Loucy (cell line): Measurements from ENCODE around the gene ZC3H14.
A peak's percentile ranks its signal among the peaks of the same experiment; 100 is the strongest.

Source experiments
- H2AFZ ChIP-seq: fragments of 200-600 bp; sonication (generic); 2 replicates; pipeline ENCODE4 v1.6.0; 2016; ENCODE audit warnings: antibody characterized with exemption, mild to moderate bottlenecking, low read length, moderate library complexity
- H3F3A ChIP-seq: fragments of 200-600 bp; 2 replicates; pipeline ENCODE4 v1.6.0; 2016; ENCODE audit warnings: antibody characterized with exemption, low read depth, mild to moderate bottlenecking
- H3K27me3 ChIP-seq: fragments of 200-600 bp; sonication (generic); 2 replicates; pipeline ENCODE4 v1.6.1; 2014; ENCODE audit warnings: low read length, mild to moderate bottlenecking; ENCODE audit not compliant: insufficient read depth, poor library complexity, severe bottlenecking
- H3K36me3 ChIP-seq: fragments of 200-600 bp; sonication (generic); 2 replicates; pipeline ENCODE4 v1.6.1; 2016; ENCODE audit warnings: low read length; ENCODE audit not compliant: insufficient read depth
- H3K4me1 ChIP-seq: fragments of 200-600 bp; sonication (generic); 2 replicates; pipeline ENCODE4 v1.5.1; 2014; ENCODE audit warnings: low read length, mild to moderate bottlenecking; ENCODE audit not compliant: insufficient read depth, poor library complexity, severe bottlenecking
- H3K4me2 ChIP-seq: fragments of 200-600 bp; sonication (generic); 2 replicates; pipeline ENCODE4 v1.6.0; 2014; ENCODE audit warnings: antibody characterized with exemption, low read length, low read depth, mild to moderate bottlenecking; ENCODE audit not compliant: poor library complexity, severe bottlenecking
- H3K4me3 ChIP-seq: fragments of 200-600 bp; sonication (generic); 2 replicates; pipeline ENCODE4 v1.5.1; 2014; ENCODE audit warnings: low read length, mild to moderate bottlenecking, mixed read lengths; ENCODE audit not compliant: poor library complexity, severe bottlenecking
- H3K79me2 ChIP-seq: fragments of 200-600 bp; sonication (generic); 2 replicates; pipeline ENCODE4 v1.6.1; 2014; ENCODE audit warnings: low read length; ENCODE audit not compliant: insufficient read depth
- H3K9ac ChIP-seq: fragments of 200-600 bp; sonication (generic); 2 replicates; pipeline ENCODE4 v1.6.0; 2014; ENCODE audit warnings: mild to moderate bottlenecking, low read depth, low read length, moderate library complexity; ENCODE audit not compliant: poor library complexity, severe bottlenecking
- H3K9me2 ChIP-seq: fragments of 200-600 bp; sonication (generic); replicated peaks from 2 replicates; pipeline ENCODE4 v1.6.1; 2016; ENCODE audit warnings: low read depth, low read length, mixed read lengths
- H3K9me3 ChIP-seq: fragments of 200-600 bp; sonication (generic); 2 replicates; pipeline ENCODE4 v1.6.1; 2014; ENCODE audit warnings: mild to moderate bottlenecking, antibody characterized with exemption, low read length, low read depth; ENCODE audit not compliant: insufficient read depth
- H4K20me1 ChIP-seq: fragments of 200-600 bp; sonication (generic); 2 replicates; pipeline ENCODE4 v1.6.0; 2014; ENCODE audit warnings: antibody characterized with exemption, low read length, mild to moderate bottlenecking; ENCODE audit not compliant: insufficient read depth, poor library complexity, severe bottlenecking
- EZH2phosphoT487 ChIP-seq: fragments of 200-600 bp; IDR thresholded peaks from 2 replicates; pipeline ENCODE4 v1.6.1; 2018; ENCODE audit warnings: antibody characterized with exemption, mild to moderate bottlenecking, moderate library complexity, borderline replicate concordance
- TF ChIP-seq, protein P1 (sequence below): fragments of 200-600 bp; sonication (generic); conservative IDR thresholded peaks from 2 replicates; pipeline ENCODE4 v1.5.1; 2014; ENCODE audit warnings: mild to moderate bottlenecking, antibody characterized with exemption, low read length

The ZC3H14 gene

GRCh38 chr14:88612981-88613380 lies 50.1 kb downstream of the ZC3H14 start:
- no peak for TF ChIP-seq EZH2phosphoT487
- TF ChIP-seq, protein P1, sequence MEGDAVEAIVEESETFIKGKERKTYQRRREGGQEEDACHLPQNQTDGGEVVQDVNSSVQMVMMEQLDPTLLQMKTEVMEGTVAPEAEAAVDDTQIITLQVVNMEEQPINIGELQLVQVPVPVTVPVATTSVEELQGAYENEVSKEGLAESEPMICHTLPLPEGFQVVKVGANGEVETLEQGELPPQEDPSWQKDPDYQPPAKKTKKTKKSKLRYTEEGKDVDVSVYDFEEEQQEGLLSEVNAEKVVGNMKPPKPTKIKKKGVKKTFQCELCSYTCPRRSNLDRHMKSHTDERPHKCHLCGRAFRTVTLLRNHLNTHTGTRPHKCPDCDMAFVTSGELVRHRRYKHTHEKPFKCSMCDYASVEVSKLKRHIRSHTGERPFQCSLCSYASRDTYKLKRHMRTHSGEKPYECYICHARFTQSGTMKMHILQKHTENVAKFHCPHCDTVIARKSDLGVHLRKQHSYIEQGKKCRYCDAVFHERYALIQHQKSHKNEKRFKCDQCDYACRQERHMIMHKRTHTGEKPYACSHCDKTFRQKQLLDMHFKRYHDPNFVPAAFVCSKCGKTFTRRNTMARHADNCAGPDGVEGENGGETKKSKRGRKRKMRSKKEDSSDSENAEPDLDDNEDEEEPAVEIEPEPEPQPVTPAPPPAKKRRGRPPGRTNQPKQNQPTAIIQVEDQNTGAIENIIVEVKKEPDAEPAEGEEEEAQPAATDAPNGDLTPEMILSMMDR = no peak
- no peak overlapping the region for H3K4me3 ChIP-seq
- H3K9ac ChIP-seq = no peak overlapping the region
- peaks cover 24% of the 10 kb centered on the region for H4K20me1 ChIP-seq
- H3K4me2 ChIP-seq = no peak overlapping the region
- peaks cover 4% of the 10 kb centered on the region; the same call in 1 of the 2 replicates for H3F3A ChIP-seq
- H3K9me3 ChIP-seq = no peaks in the 10 kb centered on the region
- peaks cover 45% of the 10 kb centered on the region; the same call in 1 of the 2 replicates for H3K36me3 ChIP-seq
- peaks cover 7% of the 10 kb centered on the region for H3K4me1 ChIP-seq
- no peaks in the 10 kb centered on the region for H3K9me2 ChIP-seq
- H3K27me3 ChIP-seq = peaks cover 4% of the 10 kb centered on the region
- no peaks in the 10 kb centered on the region for H3K79me2 ChIP-seq
- no peak overlapping the region for H2AFZ ChIP-seq

DNA sequence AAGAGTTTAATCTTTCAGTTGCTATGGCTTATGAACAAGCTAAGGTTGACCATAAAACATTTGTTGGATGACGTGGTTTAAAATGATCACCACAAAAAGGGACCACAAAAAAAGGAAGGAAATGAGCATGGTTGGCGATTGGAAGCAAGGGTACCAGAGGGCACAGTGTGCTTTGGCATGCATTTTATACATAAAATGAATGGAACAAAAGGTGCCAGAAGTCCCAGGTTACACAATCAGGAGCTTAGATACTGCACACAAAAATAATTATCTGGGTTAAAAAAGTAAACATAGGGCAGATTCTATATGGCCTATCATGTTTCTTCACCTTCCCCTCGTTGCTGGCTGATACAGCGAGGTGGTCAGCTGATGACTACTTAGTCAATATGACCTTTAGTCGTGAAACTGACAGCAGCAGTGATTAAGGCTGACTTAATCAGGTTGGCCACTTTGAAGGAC lies 50.7 kb downstream of the ZC3H14 start:
- no peaks in the 10 kb centered on the region for H3K79me2 ChIP-seq
- peaks cover 22% of the 10 kb centered on the region for H4K20me1 ChIP-seq
- peaks cover 4% of the 10 kb centered on the region; the same call in 1 of the 2 replicates for H3F3A ChIP-seq
- peaks cover 4% of the 10 kb centered on the region for H3K27me3 ChIP-seq
- H3K4me2 ChIP-seq = no peak overlapping the region
- peaks cover 39% of the 10 kb centered on the region; the same call in 1 of the 2 replicates for H3K36me3 ChIP-seq
- H3K9me2 ChIP-seq = no peaks in the 10 kb centered on the region
- H3K4me1 ChIP-seq = peaks cover 7% of the 10 kb centered on the region
- TF ChIP-seq, protein P1 = no peak
- peak; percentile 91; the same call in 1 of the 2 replicates for TF ChIP-seq EZH2phosphoT487
- no peak overlapping the region for H3K9ac ChIP-seq
- H3K4me3 ChIP-seq = no peak overlapping the region
- no peaks in the 10 kb centered on the region for H3K9me3 ChIP-seq
- H2AFZ ChIP-seq = no peak overlapping the region

GRCh38 chr14:88614218-88614907 lies 51.5 kb downstream of the ZC3H14 start:
- Histone ChIP-seq H3K27me3 (peaks cover 9% of the 10 kb centered on the region), H3K4me2 (no peak overlapping the region), H3F3A (peaks cover 4% of the 10 kb centered on the region; the same call in 1 of the 2 replicates), H3K79me2 (no peaks in the 10 kb centered on the region), H3K4me1 (peaks cover 7% of the 10 kb centered on the region), H2AFZ (no peak overlapping the region), H3K9me2 (no peaks in the 10 kb centered on the region), H3K9me3 (no peaks in the 10 kb centered on the region), H3K9ac (no peak overlapping the region), H3K36me3 (peaks cover 32% of the 10 kb centered on the region; the same call in 1 of the 2 replicates), H3K4me3 (no peak overlapping the region), H4K20me1 (peaks cover 21% of the 10 kb centered on the region)
- TF ChIP-seq, protein P1 = no peak
- no peak for TF ChIP-seq EZH2phosphoT487
